Measurements from ENCODE around the gene CDH4. TPM values are rescaled to one million over a fixed set of nuclear protein-coding genes. Genes with fewer than 3 reads are reported as not detected.

CDH4 gene
- total RNA-seq, 6 experiments from 2014 or later = 5.8 to 12.8 (median 10.9) TPM

- Mint-ChIP-seq H3K9me3 (peaks cover 30% of the 10 kb centered on the region), H3K4me1 (ENCODE audit: low read depth) (peaks cover 28% of the 10 kb centered on the region), H3K27ac (no peak overlapping the region), H3K27me3 (ENCODE audit: insufficient read depth) (no peaks in the 10 kb centered on the region; the same call in none of the 2 replicates), H3K36me3 (ENCODE audit: low read depth) (peaks cover 13% of the 10 kb centered on the region), H3K4me3 (no peak overlapping the region)
- no peak for DNase-seq
- TF ChIP-seq, protein P1, sequence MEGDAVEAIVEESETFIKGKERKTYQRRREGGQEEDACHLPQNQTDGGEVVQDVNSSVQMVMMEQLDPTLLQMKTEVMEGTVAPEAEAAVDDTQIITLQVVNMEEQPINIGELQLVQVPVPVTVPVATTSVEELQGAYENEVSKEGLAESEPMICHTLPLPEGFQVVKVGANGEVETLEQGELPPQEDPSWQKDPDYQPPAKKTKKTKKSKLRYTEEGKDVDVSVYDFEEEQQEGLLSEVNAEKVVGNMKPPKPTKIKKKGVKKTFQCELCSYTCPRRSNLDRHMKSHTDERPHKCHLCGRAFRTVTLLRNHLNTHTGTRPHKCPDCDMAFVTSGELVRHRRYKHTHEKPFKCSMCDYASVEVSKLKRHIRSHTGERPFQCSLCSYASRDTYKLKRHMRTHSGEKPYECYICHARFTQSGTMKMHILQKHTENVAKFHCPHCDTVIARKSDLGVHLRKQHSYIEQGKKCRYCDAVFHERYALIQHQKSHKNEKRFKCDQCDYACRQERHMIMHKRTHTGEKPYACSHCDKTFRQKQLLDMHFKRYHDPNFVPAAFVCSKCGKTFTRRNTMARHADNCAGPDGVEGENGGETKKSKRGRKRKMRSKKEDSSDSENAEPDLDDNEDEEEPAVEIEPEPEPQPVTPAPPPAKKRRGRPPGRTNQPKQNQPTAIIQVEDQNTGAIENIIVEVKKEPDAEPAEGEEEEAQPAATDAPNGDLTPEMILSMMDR (IDR thresholded peaks at IDR 0.05) = no peak
Measured at GRCh38 chr20:61590236-61590635, 338.2 kb downstream of the CDH4 start.

GRCh38 chr20:61593516-61593915, 341.5 kb downstream of the CDH4 start:
- Mint-ChIP-seq H3K36me3 (ENCODE audit: low read depth) (peaks cover 26% of the 10 kb centered on the region), H3K27me3 (ENCODE audit: insufficient read depth) (no peaks in the 10 kb centered on the region; the same call in none of the 2 replicates), H3K4me3 (no peak overlapping the region), H3K4me1 (ENCODE audit: low read depth) (peaks cover 18% of the 10 kb centered on the region), H3K27ac (no peak overlapping the region), H3K9me3 (peaks cover 57% of the 10 kb centered on the region)
- TF ChIP-seq, protein P1 (IDR thresholded peaks at IDR 0.05) = no peak
- DNase-seq = no peak

DNA sequence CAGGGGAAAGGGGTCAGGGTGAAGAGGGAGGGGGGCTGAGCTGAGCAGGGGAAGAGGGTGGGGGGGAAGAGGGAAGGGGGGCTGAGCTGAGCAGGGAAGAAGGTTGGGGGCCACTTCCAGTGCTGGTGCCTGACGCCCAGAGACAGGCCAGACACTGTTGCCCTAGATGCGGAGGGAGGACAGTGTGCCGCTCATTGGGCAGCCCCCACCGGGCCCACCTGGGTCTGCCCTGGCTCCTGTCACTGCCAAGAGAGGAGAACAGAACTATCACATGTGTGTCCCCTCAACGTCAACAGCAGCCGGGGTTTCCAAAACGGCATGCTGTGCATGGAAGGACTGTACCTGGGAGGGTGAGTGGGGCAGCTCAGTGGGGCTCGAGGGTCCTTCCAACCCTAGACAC, 342.1 kb downstream of the CDH4 start:
- H3K27me3 Mint-ChIP-seq (ENCODE audit: insufficient read depth) = no peaks in the 10 kb centered on the region; the same call in none of the 2 replicates
- H3K4me1 Mint-ChIP-seq (ENCODE audit: low read depth) = peaks cover 11% of the 10 kb centered on the region
- TF ChIP-seq, protein P1 (IDR thresholded peaks at IDR 0.05) = no peak
- H3K4me3 Mint-ChIP-seq = no peak overlapping the region
- H3K27ac Mint-ChIP-seq = no peak overlapping the region
- no peak for DNase-seq
- H3K36me3 Mint-ChIP-seq (ENCODE audit: low read depth) = peaks cover 26% of the 10 kb centered on the region
- peaks cover 57% of the 10 kb centered on the region for H3K9me3 Mint-ChIP-seq

- no peaks in the 10 kb centered on the region; the same call in none of the 2 replicates for H3K27me3 Mint-ChIP-seq (ENCODE audit: insufficient read depth)
- H3K9me3 Mint-ChIP-seq = peaks cover 63% of the 10 kb centered on the region
- no peak overlapping the region for H3K4me3 Mint-ChIP-seq
- TF ChIP-seq, protein P1 (IDR thresholded peaks at IDR 0.05) = no peak
- H3K4me1 Mint-ChIP-seq (ENCODE audit: low read depth) = 0 out of 2 replicates have a peak, but pooled peaks cover under 1% of the 10 kb centered on the region
- H3K27ac Mint-ChIP-seq = no peak overlapping the region
- no peak for DNase-seq
- H3K36me3 Mint-ChIP-seq (ENCODE audit: low read depth) = peaks cover 26% of the 10 kb centered on the region
Measured at GRCh38 chr20:61595216-61595615, 343.2 kb downstream of the CDH4 start.

- no peak overlapping the region for H3K4me3 Mint-ChIP-seq
- H3K4me1 Mint-ChIP-seq (ENCODE audit: low read depth) = no peaks in the 10 kb centered on the region
- peaks cover 19% of the 10 kb centered on the region for H3K36me3 Mint-ChIP-seq (ENCODE audit: low read depth)
- TF ChIP-seq, protein P1 (IDR thresholded peaks at IDR 0.05) = no peak
- DNase-seq = no peak
- H3K27me3 Mint-ChIP-seq (ENCODE audit: insufficient read depth) = no peaks in the 10 kb centered on the region; the same call in 1 of the 2 replicates
- H3K27ac Mint-ChIP-seq = no peak overlapping the region
- H3K9me3 Mint-ChIP-seq = peaks cover 62% of the 10 kb centered on the region
Measured at GRCh38 chr20:61596687-61597330, 344.7 kb downstream of the CDH4 start.
